ENCODE data around the gene SOCS2. TPM values are rescaled to one million over a fixed set of nuclear protein-coding genes. Genes with fewer than 3 reads are reported as not detected.

Gene SOCS2
- total RNA-seq, 1 experiment from 2014 or later = 4.5 TPM

Other genes starting within 250 kb of the SOCS2 start
- gene NUDT4, start 194.8 kb upstream of the SOCS2 start, total RNA-seq (2014; rRNA removed) = 35.2 and 38.3 TPM in 2 replicates
- 65.1 and 74.4 TPM in 2 replicates for gene UBE2N, start 130.7 kb upstream of the SOCS2 start, total RNA-seq (2014; rRNA removed)
- gene MRPL42, start 105.2 kb upstream of the SOCS2 start, total RNA-seq (2014; rRNA removed) = 89.0 and 107 TPM in 2 replicates
- gene CRADD, start 104.7 kb downstream of the SOCS2 start, total RNA-seq (2014; rRNA removed) = 12.6 and 16.9 TPM in 2 replicates

Measured in LHCN-M2 (cell line).